ENCODE results near the gene SYT6. TPM values are rescaled to one million over a fixed set of nuclear protein-coding genes. Genes with fewer than 3 reads are reported as not detected.
"Not testable (repeated sequence)": the region's sequence is repeated elsewhere in the genome, so short reads cannot be mapped to it uniquely, and the experiment has no call there.

The SYT6 gene
- total and polyA plus RNA-seq, 2 of the 13 experiments (the other 11 are each of a cell fraction or from before 2014, with no cell fraction given): not detected

GRCh38 chr1:114069762-114070161 lies 83.9 kb downstream of the SYT6 start:
- BruUV-seq (replicated peaks); DNase-seq (ENCODE audit: low spot score); H3K36me3 ChIP-seq (replicated peaks in 1 of 2; ENCODE audit: control insufficient read depth in 1 of 2, insufficient read depth in 2 of 2, low read length in 2 of 2); H4K20me1 ChIP-seq (ENCODE audit: insufficient read depth, low read length); H3K27me3 ChIP-seq (ENCODE audit: control insufficient read depth in 1 of 2, insufficient read depth in 2 of 2, low read length in 2 of 2); CTCF ChIA-PET (ENCODE audit: low intra/inter-chr PET ratio, low total read pairs); ATAC-seq; in situ Hi-C loops (cut with HindIII; ENCODE audit: extremely low pct_ligation_motif_present, low pct_unique_long_range_greater_than_20kb); H3K79me2 ChIP-seq (ENCODE audit: insufficient read depth, low read length); H3K4me1 ChIP-seq (ENCODE audit: insufficient read depth, low read length); H3K4me2 ChIP-seq (ENCODE audit: low read depth, low read length); H2AFZ ChIP-seq (ENCODE audit: low read length); intact Hi-C loops (cut with micrococcal nuclease; ENCODE audit: unreplicated experiment); H3K4me3 ChIP-seq (replicated peaks in 1 of 3; ENCODE audit: insufficient read depth in 1 of 3, low read depth in 2 of 3, low read length in 3 of 3); FAIRE-seq; POLR2A ChIA-PET; H3K27ac ChIP-seq (ENCODE audit: extremely low read length, insufficient read depth, low read length); H3K9ac ChIP-seq (ENCODE audit: insufficient read depth, low read depth, low read length): not testable (repeated sequence)
- peaks cover 16% of the 10 kb centered on the region for H3K9me3 ChIP-seq (ENCODE audit: low read length)

- H3K9me3 ChIP-seq (ENCODE audit: low read length): peaks cover 16% of the 10 kb centered on the region
- DNase-seq (ENCODE audit: low spot score); H4K20me1 ChIP-seq (ENCODE audit: insufficient read depth, low read length); H2AFZ ChIP-seq (ENCODE audit: low read length); H3K27ac ChIP-seq (ENCODE audit: extremely low read length, insufficient read depth, low read length); intact Hi-C loops (cut with micrococcal nuclease; ENCODE audit: unreplicated experiment); H3K4me1 ChIP-seq (ENCODE audit: insufficient read depth, low read length); in situ Hi-C loops (cut with HindIII; ENCODE audit: extremely low pct_ligation_motif_present, low pct_unique_long_range_greater_than_20kb); H3K4me3 ChIP-seq (replicated peaks in 1 of 3; ENCODE audit: insufficient read depth in 1 of 3, low read depth in 2 of 3, low read length in 3 of 3); FAIRE-seq; CTCF ChIA-PET (ENCODE audit: low intra/inter-chr PET ratio, low total read pairs); H3K9ac ChIP-seq (ENCODE audit: insufficient read depth, low read depth, low read length); H3K36me3 ChIP-seq (replicated peaks in 1 of 2; ENCODE audit: control insufficient read depth in 1 of 2, insufficient read depth in 2 of 2, low read length in 2 of 2); POLR2A ChIA-PET; H3K79me2 ChIP-seq (ENCODE audit: insufficient read depth, low read length); H3K27me3 ChIP-seq (ENCODE audit: control insufficient read depth in 1 of 2, insufficient read depth in 2 of 2, low read length in 2 of 2); H3K4me2 ChIP-seq (ENCODE audit: low read depth, low read length); ATAC-seq; BruUV-seq (replicated peaks): not testable (repeated sequence)
- WGBS (ENCODE audit: low lambda C conversion rate): 0% methylated on average over 1 of the region's 1 CpG
These were observed 85.0 kb downstream of the SYT6 start for GRCh38 chr1:114068684-114069083.

DNA sequence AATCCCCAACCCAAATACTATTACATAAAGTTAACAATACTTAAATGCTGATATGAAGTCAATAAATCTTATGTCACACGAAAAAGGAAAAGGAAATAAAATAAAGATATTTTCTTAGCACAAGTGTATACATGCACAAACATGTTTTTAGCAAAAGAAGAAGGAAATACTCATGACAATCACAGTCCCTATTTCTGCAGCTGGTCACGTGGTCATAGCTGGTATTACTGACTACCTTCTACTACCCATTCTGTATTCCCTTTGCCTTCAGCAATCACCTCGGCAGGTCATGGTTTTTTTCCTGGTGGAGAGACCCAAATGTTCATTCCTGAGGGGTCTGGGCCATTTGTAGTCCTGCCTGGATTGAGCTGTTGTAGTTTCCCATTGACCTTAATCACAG lies 88.0 kb downstream of the SYT6 start:
- H3K9me3 ChIP-seq (ENCODE audit: low read length); in situ Hi-C loops (cut with HindIII; ENCODE audit: extremely low pct_ligation_motif_present, low pct_unique_long_range_greater_than_20kb); H3K79me2 ChIP-seq (ENCODE audit: insufficient read depth, low read length); H2AFZ ChIP-seq (ENCODE audit: low read length); FAIRE-seq; intact Hi-C loops (cut with micrococcal nuclease; ENCODE audit: unreplicated experiment); H3K27ac ChIP-seq (ENCODE audit: extremely low read length, insufficient read depth, low read length); POLR2A ChIA-PET; H3K27me3 ChIP-seq (ENCODE audit: control insufficient read depth in 1 of 2, insufficient read depth in 2 of 2, low read length in 2 of 2); BruUV-seq (replicated peaks); CTCF ChIA-PET (ENCODE audit: low intra/inter-chr PET ratio, low total read pairs); DNase-seq (ENCODE audit: low spot score); ATAC-seq; H4K20me1 ChIP-seq (ENCODE audit: insufficient read depth, low read length); H3K9ac ChIP-seq (ENCODE audit: insufficient read depth, low read depth, low read length); H3K4me3 ChIP-seq (replicated peaks in 1 of 3; ENCODE audit: insufficient read depth in 1 of 3, low read depth in 2 of 3, low read length in 3 of 3); H3K4me2 ChIP-seq (ENCODE audit: low read depth, low read length); H3K36me3 ChIP-seq (replicated peaks in 1 of 2; ENCODE audit: control insufficient read depth in 1 of 2, insufficient read depth in 2 of 2, low read length in 2 of 2); H3K4me1 ChIP-seq (ENCODE audit: insufficient read depth, low read length): not testable (repeated sequence)
- 3% methylated on average over 3 of the region's 3 CpGs for WGBS (ENCODE audit: low lambda C conversion rate)

Measured in HepG2 (cell line).